PC-3 (cell line): ENCODE measurements around the gene PTHLH.

Experiments
- EZH2 ChIP-seq: fragments of 300-600 bp; sonication (generic); IDR thresholded peaks from one replicate; pipeline ENCODE4 v1.6.1; 2017; ENCODE audit warnings: antibody characterized with exemption, mild to moderate bottlenecking, low read length; ENCODE audit not compliant: unreplicated experiment
- TF ChIP-seq, protein P1 (sequence below): fragments of 300-600 bp; sonication (generic); conservative IDR thresholded peaks from 2 replicates; pipeline ENCODE4 v1.5.1; 2017; ENCODE audit warnings: antibody characterized with exemption, low read depth, mild to moderate bottlenecking, low read length

DNA sequence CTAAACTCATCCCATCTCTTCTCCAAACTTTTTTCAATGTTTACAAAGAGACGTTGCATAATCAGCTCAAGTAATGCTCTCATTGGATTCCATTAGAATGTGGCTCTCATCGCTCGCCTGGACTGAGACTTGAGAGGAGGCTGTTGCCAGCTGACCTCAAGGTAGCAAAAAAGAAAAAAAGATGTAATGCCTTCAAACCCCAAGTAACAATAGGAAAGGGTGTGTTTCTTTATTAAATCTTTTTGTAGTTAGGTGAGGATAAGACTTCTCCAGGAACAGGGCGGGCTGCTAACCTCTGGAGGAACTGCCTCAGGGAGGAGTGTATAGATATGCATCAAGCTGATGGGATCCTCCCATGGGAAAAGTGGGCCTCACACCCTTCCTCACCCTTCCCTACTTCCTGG, 956 bp upstream of the PTHLH start:
- TF ChIP-seq, protein P1, sequence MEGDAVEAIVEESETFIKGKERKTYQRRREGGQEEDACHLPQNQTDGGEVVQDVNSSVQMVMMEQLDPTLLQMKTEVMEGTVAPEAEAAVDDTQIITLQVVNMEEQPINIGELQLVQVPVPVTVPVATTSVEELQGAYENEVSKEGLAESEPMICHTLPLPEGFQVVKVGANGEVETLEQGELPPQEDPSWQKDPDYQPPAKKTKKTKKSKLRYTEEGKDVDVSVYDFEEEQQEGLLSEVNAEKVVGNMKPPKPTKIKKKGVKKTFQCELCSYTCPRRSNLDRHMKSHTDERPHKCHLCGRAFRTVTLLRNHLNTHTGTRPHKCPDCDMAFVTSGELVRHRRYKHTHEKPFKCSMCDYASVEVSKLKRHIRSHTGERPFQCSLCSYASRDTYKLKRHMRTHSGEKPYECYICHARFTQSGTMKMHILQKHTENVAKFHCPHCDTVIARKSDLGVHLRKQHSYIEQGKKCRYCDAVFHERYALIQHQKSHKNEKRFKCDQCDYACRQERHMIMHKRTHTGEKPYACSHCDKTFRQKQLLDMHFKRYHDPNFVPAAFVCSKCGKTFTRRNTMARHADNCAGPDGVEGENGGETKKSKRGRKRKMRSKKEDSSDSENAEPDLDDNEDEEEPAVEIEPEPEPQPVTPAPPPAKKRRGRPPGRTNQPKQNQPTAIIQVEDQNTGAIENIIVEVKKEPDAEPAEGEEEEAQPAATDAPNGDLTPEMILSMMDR = no peak
- TF ChIP-seq EZH2 = no peak
